Smooth muscle cell (in vitro differentiated cells): ENCODE data around the gene EIF4H. TPM values are rescaled to one million over a fixed set of nuclear protein-coding genes. Genes with fewer than 3 reads are reported as not detected.
A peak's percentile ranks its signal among the peaks of the same experiment; 100 is the strongest.

Experiments used
- DNase-seq: peaks from one replicate; lab custom pipeline; 2025; ENCODE audit not compliant: unreplicated experiment; lab: John Stamatoyannopoulos, UW
- H2AFZ ChIP-seq: fragments of 200-600 bp; sonication (generic); 2 replicates; pipeline ENCODE4 v1.6.0; 2016; ENCODE audit warnings: antibody characterized with exemption, low read depth, mild to moderate bottlenecking
- H3F3A ChIP-seq: fragments of 200-600 bp; sonication (generic); 2 replicates; pipeline ENCODE4 v1.6.0; 2017; ENCODE audit warnings: antibody characterized with exemption, low read depth
- H3K27ac ChIP-seq: fragments of 200-600 bp; sonication (generic); 2 replicates; pipeline ENCODE4 v1.5.1; 2016; ENCODE audit warnings: low read depth, mild to moderate bottlenecking
- H3K27me3 ChIP-seq: fragments of 200-600 bp; sonication (generic); 2 replicates; pipeline ENCODE4 v1.6.1; 2016; ENCODE audit warnings: low read depth, mild to moderate bottlenecking
- H3K36me3 ChIP-seq: fragments of 200-600 bp; sonication (generic); 2 replicates; pipeline ENCODE4 v1.5.1; 2016; ENCODE audit warnings: low read depth
- H3K4me1 ChIP-seq: fragments of 200-600 bp; sonication (generic); 2 replicates; pipeline ENCODE4 v1.5.1; 2016; ENCODE audit warnings: low read depth
- H3K4me2 ChIP-seq: fragments of 200-600 bp; sonication (generic); 2 replicates; pipeline ENCODE4 v1.6.0; 2016; ENCODE audit warnings: mild to moderate bottlenecking
- H3K4me3 ChIP-seq: fragments of 200-600 bp; sonication (generic); 2 replicates; pipeline ENCODE4 v1.5.1; 2016; ENCODE audit warnings: mild to moderate bottlenecking
- H3K79me2 ChIP-seq: fragments of 200-600 bp; sonication (generic); 2 replicates; pipeline ENCODE4 v1.6.0; 2016; ENCODE audit warnings: low read depth, mild to moderate bottlenecking
- H3K9ac ChIP-seq: fragments of 200-600 bp; sonication (generic); 2 replicates; pipeline ENCODE4 v1.6.0; 2016; ENCODE audit warnings: low read depth
- H3K9me3 ChIP-seq: fragments of 200-600 bp; sonication (generic); replicated peaks from 2 replicates; pipeline ENCODE4 v1.5.1; 2016; ENCODE audit warnings: low read depth
- H4K20me1 ChIP-seq: fragments of 200-600 bp; sonication (generic); 2 replicates; pipeline ENCODE4 v1.6.0; 2016; ENCODE audit warnings: low read depth
- CTCF ChIP-seq: fragments of 200-600 bp; sonication (generic); IDR thresholded peaks from 2 replicates; pipeline ENCODE4 v1.5.1; 2017; ENCODE audit warnings: borderline replicate concordance, mild to moderate bottlenecking, antibody characterized with exemption; ENCODE audit not compliant: insufficient read depth, poor library complexity, severe bottlenecking
- WGBS: methylation state at CpG from one replicate; pipeline ENCODE4 v1.1.7; 2016; ENCODE audit warnings: low lambda C conversion rate; 5-methylcytosine and 5-hydroxymethylcytosine counted together
- polyA plus RNA-seq: library from polyadenylated mRNA; unstranded; fragments of >200 nt; fragmentation: Nextera tagmentation; extraction: Ambion mirVana; gene quantifications from 2 replicates; pipeline ENCODE4 v1.2.1, GENCODE V29; 2016
- total RNA-seq: library from RNA; depleted of rRNA; stranded (reverse); fragments of >200 nt; gene quantifications from 2 replicates; pipeline ENCODE4 v1.2.3, GENCODE V29; 2014

Gene EIF4H
- total and polyA plus RNA-seq, 2 experiments from 2014 or later = 168 to 222 TPM

- H3K4me1 ChIP-seq = peaks cover 4% of the 10 kb centered on the region
- H3K9me3 ChIP-seq = no peaks in the 10 kb centered on the region
- DNase-seq = no peak
- no peak overlapping the region for H3K4me3 ChIP-seq
- 65% methylated on average over 5 of the region's 5 CpGs for WGBS
- peaks cover 100% of the 10 kb centered on the region for H4K20me1 ChIP-seq
- H2AFZ ChIP-seq = no peak overlapping the region
- H3F3A ChIP-seq = peaks cover 12% of the 10 kb centered on the region
- no peak for TF ChIP-seq CTCF
- H3K4me2 ChIP-seq = no peak overlapping the region
- no peaks in the 10 kb centered on the region for H3K27me3 ChIP-seq
- peaks cover 100% of the 10 kb centered on the region for H3K79me2 ChIP-seq
- H3K36me3 ChIP-seq = no peaks in the 10 kb centered on the region
- H3K27ac ChIP-seq = no peak overlapping the region
- no peak overlapping the region for H3K9ac ChIP-seq
Measured at GRCh38 chr7:74181821-74182220, 7.7 kb downstream of the EIF4H start.

GRCh38 chr7:74182453-74183090, 8.4 kb downstream of the EIF4H start:
- DNase-seq = no peak
- Histone ChIP-seq H3K79me2 (peaks cover 100% of the 10 kb centered on the region), H3K27me3 (no peaks in the 10 kb centered on the region), H3K27ac (peak overlapping the region; percentile 6), H3F3A (peaks cover 10% of the 10 kb centered on the region), H3K4me2 (no peak overlapping the region), H3K36me3 (no peaks in the 10 kb centered on the region), H3K9me3 (no peaks in the 10 kb centered on the region), H3K4me3 (no peak overlapping the region), H2AFZ (no peak overlapping the region), H4K20me1 (peaks cover 100% of the 10 kb centered on the region), H3K4me1 (no peaks in the 10 kb centered on the region), H3K9ac (no peak overlapping the region)
- no peak for TF ChIP-seq CTCF
- WGBS = 90% methylated on average over 6 of the region's 6 CpGs

- H4K20me1 ChIP-seq = peaks cover 100% of the 10 kb centered on the region
- peaks cover 13% of the 10 kb centered on the region for H3F3A ChIP-seq
- H3K4me3 ChIP-seq = no peak overlapping the region
- H2AFZ ChIP-seq = no peak overlapping the region
- TF ChIP-seq CTCF = no peak
- peaks cover 100% of the 10 kb centered on the region for H3K79me2 ChIP-seq
- H3K4me1 ChIP-seq = no peaks in the 10 kb centered on the region
- no peak for DNase-seq
- H3K27me3 ChIP-seq = no peaks in the 10 kb centered on the region
- H3K9me3 ChIP-seq = no peaks in the 10 kb centered on the region
- 88% methylated on average over 3 of the region's 3 CpGs for WGBS
- H3K27ac ChIP-seq = peak overlapping the region; percentile 6
- H3K36me3 ChIP-seq = no peaks in the 10 kb centered on the region
- H3K9ac ChIP-seq = no peak overlapping the region
- H3K4me2 ChIP-seq = no peak overlapping the region
Measured at GRCh38 chr7:74183142-74183541, 9.0 kb downstream of the EIF4H start.
